GM23338 (cell line): ENCODE data around the gene S100A8.
"Not testable (repeated sequence)": the region's sequence is repeated elsewhere in the genome, so short reads cannot be mapped to it uniquely, and the experiment has no call there.

Experiments
- EZH2 ChIP-seq: fragments of 200-600 bp; sonication (generic); IDR thresholded peaks from one replicate; pipeline ENCODE4 v1.8.0; 2017; ENCODE audit warnings: antibody characterized with exemption, mild to moderate bottlenecking, low read depth; ENCODE audit not compliant: unreplicated experiment
- EZH2phosphoT487 ChIP-seq: fragments of 200-600 bp; sonication (generic); IDR thresholded peaks from one replicate; pipeline ENCODE4 v1.8.1; 2018; ENCODE audit warnings: antibody characterized with exemption; ENCODE audit not compliant: unreplicated experiment
- JUNB ChIP-seq: IDR thresholded peaks from one replicate; pipeline ENCODE4 v1.6.1; 2016; ENCODE audit warnings: antibody characterized with exemption; ENCODE audit not compliant: unreplicated experiment
- ZNF331 ChIP-seq: fragments of 250-450 bp; sonication (Bioruptor Pico); IDR thresholded peaks from 2 replicates; pipeline ENCODE4 v1.5.0; 2020; ENCODE audit warnings: low read depth, mild to moderate bottlenecking, moderate library complexity
- TF ChIP-seq, protein P1 (sequence below), 2 experiments: fragments of 200-600 bp in 1 of 2; sonication (generic) in 1 of 2; conservative IDR thresholded peaks; 2 replicates each; pipeline versions ENCODE4 v1.5.1 to v1.6.1; 2016 to 2017; ENCODE audit warnings: antibody characterized with exemption in 2 of 2, low read depth in 2 of 2, mild to moderate bottlenecking in 2 of 2, moderate library complexity in 1 of 2

DNA sequence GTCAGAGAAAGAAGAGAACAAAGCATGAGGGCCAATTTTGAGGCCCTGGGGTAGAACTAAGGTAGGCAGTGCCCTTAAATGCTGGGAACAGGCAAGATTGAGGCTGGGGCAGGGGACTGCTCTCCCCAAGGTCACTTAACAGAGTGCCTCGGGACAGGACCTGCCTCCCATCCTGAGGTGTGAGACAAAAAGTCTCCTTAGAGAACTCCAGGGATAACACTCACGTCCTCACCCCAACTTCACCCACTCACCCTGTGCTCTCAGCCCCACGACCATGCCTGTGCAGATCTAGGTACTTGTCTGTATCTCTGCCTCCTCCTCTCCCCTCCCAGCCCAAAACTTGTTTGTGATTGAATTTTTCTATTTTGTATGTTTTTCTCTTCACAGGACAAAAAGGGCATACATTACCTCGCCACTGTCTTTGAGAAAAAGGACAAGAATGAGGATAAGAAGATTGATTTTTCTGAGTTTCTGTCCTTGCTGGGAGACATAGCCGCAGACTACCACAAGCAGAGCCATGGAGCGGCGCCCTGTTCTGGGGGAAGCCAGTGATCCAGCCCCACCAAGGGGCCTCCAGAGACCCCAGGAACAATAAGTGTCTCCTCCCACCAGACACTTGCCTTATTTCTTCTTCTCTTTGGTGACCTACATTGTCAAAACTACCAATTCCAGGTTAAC is 28.0 kb upstream of the S100A8 start:
- TF ChIP-seq, protein P1, sequence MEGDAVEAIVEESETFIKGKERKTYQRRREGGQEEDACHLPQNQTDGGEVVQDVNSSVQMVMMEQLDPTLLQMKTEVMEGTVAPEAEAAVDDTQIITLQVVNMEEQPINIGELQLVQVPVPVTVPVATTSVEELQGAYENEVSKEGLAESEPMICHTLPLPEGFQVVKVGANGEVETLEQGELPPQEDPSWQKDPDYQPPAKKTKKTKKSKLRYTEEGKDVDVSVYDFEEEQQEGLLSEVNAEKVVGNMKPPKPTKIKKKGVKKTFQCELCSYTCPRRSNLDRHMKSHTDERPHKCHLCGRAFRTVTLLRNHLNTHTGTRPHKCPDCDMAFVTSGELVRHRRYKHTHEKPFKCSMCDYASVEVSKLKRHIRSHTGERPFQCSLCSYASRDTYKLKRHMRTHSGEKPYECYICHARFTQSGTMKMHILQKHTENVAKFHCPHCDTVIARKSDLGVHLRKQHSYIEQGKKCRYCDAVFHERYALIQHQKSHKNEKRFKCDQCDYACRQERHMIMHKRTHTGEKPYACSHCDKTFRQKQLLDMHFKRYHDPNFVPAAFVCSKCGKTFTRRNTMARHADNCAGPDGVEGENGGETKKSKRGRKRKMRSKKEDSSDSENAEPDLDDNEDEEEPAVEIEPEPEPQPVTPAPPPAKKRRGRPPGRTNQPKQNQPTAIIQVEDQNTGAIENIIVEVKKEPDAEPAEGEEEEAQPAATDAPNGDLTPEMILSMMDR (conservative IDR thresholded peaks at IDR 0.05; ENCODE audit: low read depth in 2 of 2): not testable (repeated sequence)
- not testable (repeated sequence) for TF ChIP-seq JUNB, EZH2, ZNF331, EZH2phosphoT487
